ENCODE results near the gene GMDS. TPM values are rescaled to one million over a fixed set of nuclear protein-coding genes. Genes with fewer than 3 reads are reported as not detected.

The GMDS gene
- total RNA-seq, 1 donor from 2014 or later = 7.2 TPM

DNA sequence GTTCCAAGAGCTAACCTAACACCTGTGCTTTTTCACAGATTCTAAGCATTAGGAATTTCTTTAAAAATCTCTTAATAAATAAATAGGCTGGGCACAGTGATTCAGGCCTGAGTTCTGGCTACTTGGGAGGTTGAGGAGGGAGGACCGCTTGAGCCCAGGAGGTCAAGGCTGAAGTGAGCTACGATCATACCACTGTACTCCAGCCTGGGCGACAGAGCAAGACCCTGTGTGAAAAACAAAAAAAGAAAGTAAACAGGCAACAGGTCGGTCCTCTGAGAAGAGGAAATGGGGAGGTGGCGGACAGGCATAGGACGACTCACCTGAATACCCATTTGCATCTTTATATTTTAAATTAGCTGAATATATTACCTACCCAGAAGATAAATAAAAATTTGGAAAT is 26.5 kb downstream of the GMDS start:
- Histone ChIP-seq H3K4me3 (no peak overlapping the region), H3K27me3 (ENCODE audit: low read depth) (no peaks in the 10 kb centered on the region), H3K9me3 (replicated peaks) (no peaks in the 10 kb centered on the region), H3K36me3 (no peaks in the 10 kb centered on the region), H3K4me1 (peaks cover 6% of the 10 kb centered on the region), H3K27ac (replicated peaks) (no peak overlapping the region)
- DNase-seq = no peak
- intact Hi-C loops (cut with micrococcal nuclease) = no loop called here
- no peak for TF ChIP-seq CTCF (IDR thresholded peaks at IDR 0.05; ENCODE audit: borderline replicate concordance)

GRCh38 chr6:2216794-2217383 is 28.5 kb downstream of the GMDS start:
- no peaks in the 10 kb centered on the region for H3K9me3 ChIP-seq (replicated peaks)
- H3K27ac ChIP-seq (replicated peaks) = no peak overlapping the region
- no peak for DNase-seq
- H3K36me3 ChIP-seq = no peaks in the 10 kb centered on the region
- H3K4me3 ChIP-seq = no peak overlapping the region
- no peaks in the 10 kb centered on the region for H3K27me3 ChIP-seq (ENCODE audit: low read depth)
- peaks cover under 1% of the 10 kb centered on the region for H3K4me1 ChIP-seq
- no peak for TF ChIP-seq CTCF (IDR thresholded peaks at IDR 0.05; ENCODE audit: borderline replicate concordance)
- intact Hi-C loops (cut with micrococcal nuclease) = no loop called here

DNA sequence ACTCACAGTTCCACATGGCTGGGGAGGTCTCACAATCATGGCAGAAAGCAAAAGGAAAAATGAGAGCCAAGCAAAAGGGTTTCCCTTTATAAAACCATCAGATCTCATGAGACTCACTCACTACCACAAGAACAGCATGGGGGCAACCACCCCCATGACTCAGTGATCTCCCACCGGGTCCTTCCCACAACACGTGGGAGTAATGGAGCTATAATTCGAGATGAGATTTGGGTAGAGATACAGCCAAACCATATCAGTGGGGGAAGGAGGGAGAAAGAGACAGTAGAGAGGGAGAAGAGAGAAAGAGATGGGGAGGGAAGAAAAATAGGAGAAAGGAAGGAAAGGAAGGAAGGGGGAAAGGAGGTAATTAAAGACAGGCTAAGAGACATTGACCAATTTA is 30.1 kb downstream of the GMDS start:
- Histone ChIP-seq H3K27me3 (ENCODE audit: low read depth) (no peaks in the 10 kb centered on the region), H3K27ac (replicated peaks) (no peak overlapping the region), H3K4me1 (no peaks in the 10 kb centered on the region), H3K9me3 (replicated peaks) (no peaks in the 10 kb centered on the region), H3K4me3 (no peak overlapping the region), H3K36me3 (no peaks in the 10 kb centered on the region)
- no peak for DNase-seq
- no peak for TF ChIP-seq CTCF (IDR thresholded peaks at IDR 0.05; ENCODE audit: borderline replicate concordance)
- intact Hi-C loops (cut with micrococcal nuclease) = no loop called here

DNA sequence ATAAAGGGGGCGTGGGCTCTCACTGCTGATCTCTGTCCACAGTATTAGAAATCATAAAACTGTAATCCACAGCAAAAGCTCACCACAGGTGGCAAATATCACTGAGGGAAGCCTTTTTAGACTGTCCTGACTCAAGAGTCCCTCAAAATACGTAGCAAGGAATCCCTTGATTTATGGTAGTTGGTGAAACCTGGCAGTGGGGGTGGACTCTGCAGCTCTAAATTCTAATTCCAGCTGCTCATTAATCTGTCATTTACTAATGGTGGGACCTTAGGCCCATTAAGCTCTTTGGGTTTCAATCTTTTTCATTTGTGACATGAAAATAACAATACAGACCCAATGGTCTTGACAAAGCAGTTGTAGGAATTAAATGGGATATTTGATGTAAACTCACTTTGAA is 32.3 kb downstream of the GMDS start:
- DNase-seq = no peak
- Histone ChIP-seq H3K4me3 (no peak overlapping the region), H3K27ac (replicated peaks) (no peak overlapping the region), H3K36me3 (no peaks in the 10 kb centered on the region), H3K27me3 (ENCODE audit: low read depth) (no peaks in the 10 kb centered on the region), H3K9me3 (replicated peaks) (no peaks in the 10 kb centered on the region), H3K4me1 (no peaks in the 10 kb centered on the region)
- intact Hi-C loops (cut with micrococcal nuclease) = no loop called here
- TF ChIP-seq CTCF (IDR thresholded peaks at IDR 0.05; ENCODE audit: borderline replicate concordance) = no peak

- H3K27me3 ChIP-seq (ENCODE audit: low read depth) = no peaks in the 10 kb centered on the region
- peak; percentile 54 for TF ChIP-seq CTCF (IDR thresholded peaks at IDR 0.05; ENCODE audit: borderline replicate concordance)
- no peak for DNase-seq
- intact Hi-C loops (cut with micrococcal nuclease) = no loop called here
- H3K4me1 ChIP-seq = no peaks in the 10 kb centered on the region
- H3K9me3 ChIP-seq (replicated peaks) = no peaks in the 10 kb centered on the region
- no peak overlapping the region for H3K4me3 ChIP-seq
- no peak overlapping the region for H3K27ac ChIP-seq (replicated peaks)
- no peaks in the 10 kb centered on the region for H3K36me3 ChIP-seq
Measured at GRCh38 chr6:2209226-2209809, 36.1 kb downstream of the GMDS start.

Measured in left ventricle myocardium inferior (tissue), 1 donor.